GM11168 (cell line): Measurements from ENCODE around the gene RCL1.

Source experiments
- in situ Hi-C: fragments of 300-500 bp; cut with MboI; formaldehyde crosslinking; loops from one replicate; pipeline ENCODE4 v1.12.0; 2022; ENCODE audit warnings: low sequenced_read_pairs; ENCODE audit not compliant: unreplicated experiment

RCL1 gene

DNA sequence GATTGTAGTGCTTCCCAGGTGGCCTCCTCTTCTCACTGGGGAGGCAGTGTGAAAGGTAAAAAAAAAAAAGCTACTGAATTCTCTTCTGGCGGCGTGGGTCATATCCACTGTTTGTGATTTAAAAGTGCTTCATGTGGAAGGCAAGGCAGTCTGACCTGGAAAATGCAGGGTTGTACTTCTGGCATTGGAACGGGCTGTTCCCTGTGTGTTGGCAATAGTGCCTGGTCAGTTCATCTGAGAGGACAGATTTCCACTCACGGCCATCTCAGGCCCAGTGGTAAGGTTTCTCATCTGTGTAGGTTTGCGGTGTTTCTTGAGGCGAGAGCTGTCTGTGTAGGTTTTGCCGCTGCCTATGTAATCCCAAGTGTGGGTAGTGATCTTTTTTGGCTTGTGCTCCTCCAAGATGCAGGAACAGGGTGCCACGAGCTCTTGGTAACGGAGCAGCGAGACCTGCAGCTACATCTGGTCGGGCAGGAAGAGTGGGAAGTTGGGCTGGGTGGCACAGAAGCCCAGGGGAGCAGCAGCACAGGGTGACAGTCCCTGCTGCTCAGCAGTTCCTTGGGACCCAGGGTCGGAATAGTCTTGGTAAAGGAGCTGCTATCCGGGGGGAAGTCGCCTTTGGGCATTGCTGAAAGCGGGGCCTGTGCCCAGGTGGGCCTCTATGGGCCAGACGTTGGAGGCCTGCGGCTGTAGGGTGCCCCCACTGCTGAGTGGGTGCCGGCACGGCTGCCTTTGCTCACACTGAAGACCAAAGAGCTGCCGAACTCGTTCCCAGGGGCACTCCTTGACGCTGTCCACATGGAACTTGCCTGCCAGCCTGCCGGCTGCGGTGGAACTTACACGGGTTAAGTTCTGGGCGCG is 11.2 kb downstream of the RCL1 start:
- in situ Hi-C loops, result no loop called here

DNA sequence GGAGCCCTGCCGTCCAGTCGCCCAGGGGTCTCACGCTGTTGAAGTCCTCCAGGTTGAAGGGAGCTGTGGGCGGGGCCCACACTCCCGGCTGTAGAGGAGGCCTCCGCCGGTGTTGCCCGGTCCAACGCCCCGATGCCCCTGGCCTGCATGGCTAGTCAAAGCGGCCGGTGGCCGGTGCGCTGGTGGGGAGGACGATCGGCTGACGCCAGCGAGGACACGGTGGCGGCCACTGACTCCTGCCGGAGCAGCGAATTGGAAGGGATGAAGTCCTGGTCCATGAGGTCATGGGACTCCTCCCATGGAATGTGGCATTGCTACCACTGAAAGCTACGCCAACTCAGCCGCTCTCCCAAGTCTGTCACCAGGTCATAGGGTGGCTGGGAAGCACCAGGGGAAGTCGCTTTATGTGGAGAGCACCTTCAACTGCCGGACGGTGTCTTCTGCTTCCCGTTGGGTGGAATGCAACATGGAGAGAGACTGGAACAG is 11.8 kb downstream of the RCL1 start:
- in situ Hi-C loops, result no loop called here

DNA sequence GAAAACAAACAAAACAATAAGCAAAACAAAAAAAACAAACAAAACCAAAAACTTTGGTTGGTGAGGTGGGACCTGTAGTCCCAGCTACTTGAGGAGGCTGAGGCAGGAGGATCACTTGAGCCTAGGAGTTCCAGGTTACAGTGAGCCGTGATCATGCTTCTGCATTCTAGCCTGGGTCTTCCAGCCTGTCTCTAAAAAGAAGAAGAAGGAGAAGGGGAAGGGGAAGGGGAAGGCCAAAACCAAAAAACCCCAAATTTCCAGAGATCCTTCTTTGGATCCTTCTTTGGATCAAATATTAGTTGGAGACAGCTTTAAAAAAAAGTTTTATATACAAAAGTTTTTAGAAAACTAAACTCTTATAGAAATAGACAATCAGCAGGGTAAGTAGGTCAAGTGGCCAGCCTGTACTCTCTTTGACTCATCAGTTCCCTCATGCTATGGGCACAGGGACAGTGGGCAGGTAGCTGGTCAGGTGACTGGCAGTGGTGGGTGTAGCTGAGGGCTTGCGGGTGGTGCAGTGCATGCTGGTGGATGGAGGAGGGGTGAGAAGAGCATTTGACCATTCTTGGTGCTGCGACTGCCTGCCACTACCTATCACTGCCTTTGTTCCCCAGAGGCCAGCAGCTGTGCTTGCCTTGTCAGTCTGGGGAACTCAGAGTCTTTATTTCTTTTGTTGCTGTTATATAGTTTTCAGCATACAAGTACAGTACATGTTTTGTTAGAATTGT is 12.6 kb downstream of the RCL1 start:
- in situ Hi-C loops, result no loop called here

DNA sequence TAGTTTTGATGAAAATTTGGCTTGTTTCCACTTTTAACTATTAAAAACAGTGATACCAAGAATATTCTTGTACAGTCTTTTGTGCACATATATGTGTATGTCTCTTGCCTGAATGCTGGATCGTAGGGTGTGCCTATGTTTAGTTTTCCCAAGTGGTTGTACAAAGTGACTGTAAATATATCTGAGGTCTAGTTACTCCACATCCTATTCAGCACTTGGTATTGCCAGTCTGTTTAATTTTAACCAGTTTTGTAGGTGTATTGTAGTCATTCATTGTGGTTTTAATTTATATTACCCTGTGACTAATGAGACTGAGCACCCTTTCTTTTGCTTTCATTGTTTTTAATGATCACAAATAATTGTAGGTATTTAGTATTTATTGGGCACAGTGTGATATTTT is 17.8 kb downstream of the RCL1 start:
- in situ Hi-C loops, result no loop called here

DNA sequence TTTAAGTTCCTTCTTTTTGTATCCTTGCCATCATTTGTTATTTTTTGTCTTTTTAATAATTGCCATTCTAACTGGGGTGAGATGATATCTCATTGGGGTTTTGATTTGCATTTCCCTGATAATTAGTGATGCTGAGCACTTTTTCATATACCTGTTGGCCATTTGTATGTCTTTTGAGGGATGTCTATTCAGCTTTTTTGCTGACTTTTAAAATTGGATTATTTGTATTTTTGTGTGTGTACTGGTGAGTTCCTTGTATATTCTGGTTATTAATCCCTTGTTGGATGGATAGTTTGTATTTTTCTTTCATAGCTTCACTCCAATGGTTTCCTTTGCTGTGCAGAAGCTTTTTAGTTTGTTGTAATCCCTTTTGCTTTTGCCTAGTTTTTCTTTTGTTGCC is 19.1 kb downstream of the RCL1 start:
- in situ Hi-C loops, result no loop called here

DNA sequence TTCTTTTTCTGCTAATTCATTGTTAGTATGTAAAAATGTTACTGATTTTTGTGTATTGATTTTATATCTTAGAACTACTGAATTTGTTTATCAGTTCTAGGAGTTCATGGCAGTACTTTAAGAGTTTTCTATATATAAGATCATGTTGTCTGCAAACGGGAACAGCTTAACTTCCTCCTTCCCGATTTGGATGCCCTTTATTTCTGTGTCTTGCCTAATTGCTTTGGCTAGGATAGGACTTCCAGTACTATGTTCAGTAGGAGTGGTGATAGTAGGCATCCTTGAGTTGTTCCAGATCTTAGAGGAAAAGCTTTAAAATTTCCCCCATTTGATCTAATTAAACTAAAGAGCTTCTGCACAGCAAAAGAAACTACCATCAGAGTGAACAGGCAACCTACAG is 20.1 kb downstream of the RCL1 start:
- in situ Hi-C loops, result no loop called here

DNA sequence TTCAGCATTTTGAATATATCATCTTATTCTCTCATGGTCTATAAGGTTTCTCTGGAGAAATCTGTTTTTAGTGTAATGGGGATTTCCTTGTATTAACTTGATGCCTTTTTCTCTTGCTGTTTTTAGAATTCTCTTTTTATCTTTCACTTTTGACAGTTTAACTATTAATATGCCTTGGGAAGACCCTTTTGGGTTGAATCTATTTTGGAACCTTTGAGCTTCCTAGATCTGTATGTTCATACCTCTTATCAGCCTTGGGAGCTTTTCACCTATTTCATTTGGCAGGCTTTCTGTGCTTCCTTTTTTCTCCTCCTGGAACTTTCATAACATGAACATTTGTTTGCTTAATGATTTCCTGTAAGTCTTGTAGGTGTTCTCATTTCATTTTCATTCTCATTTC is 22.2 kb downstream of the RCL1 start:
- in situ Hi-C loops, result no loop called here

DNA sequence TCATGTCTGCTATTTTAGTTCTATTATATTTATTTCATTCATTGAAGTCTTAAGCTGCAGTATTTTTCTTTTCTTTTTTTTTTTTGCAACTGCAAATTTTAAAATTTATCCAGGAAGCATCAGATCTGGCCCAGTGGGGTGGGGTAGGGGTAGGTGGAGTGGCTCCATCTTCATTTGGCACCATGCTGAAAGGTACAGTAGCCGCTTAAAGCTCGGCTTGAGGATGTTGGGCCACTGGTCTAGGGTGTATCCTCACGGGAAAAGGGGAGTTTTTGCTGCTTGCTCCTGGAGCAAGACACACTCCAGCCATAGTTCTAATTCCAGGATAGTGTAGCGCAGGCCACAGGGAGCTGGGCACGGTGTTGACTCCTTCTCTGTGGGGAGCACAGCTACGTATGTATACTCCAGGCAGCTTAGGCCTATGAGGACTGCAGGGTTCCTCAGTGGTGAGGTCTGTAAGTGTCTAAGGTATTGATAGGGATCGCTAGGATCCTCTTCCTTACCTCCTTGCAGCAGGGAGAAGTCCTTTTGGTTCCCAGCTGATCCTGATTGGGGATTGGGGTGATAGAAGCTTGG is 22.7 kb downstream of the RCL1 start:
- in situ Hi-C loops, result no loop called here

DNA sequence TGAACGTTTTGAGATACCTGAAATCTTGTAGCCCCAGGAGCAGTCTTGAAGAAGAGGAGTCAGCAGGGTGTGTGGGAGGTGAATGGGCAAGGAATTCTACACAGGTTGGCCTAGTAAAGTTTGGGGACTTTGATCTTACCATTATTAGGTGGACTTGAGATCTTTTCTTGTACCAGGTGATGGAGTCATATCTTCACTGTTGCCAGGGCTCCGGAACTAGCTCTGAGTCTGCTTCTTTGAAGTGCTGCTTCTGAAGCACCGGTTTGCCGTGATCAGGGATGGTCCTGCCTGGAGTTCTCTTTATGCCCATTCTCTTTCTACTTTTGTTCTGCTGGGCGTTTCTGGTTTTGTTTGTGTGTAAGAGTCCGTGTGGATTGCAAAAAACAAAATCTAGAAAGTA is 27.4 kb downstream of the RCL1 start:
- in situ Hi-C loops, result no loop called here

DNA sequence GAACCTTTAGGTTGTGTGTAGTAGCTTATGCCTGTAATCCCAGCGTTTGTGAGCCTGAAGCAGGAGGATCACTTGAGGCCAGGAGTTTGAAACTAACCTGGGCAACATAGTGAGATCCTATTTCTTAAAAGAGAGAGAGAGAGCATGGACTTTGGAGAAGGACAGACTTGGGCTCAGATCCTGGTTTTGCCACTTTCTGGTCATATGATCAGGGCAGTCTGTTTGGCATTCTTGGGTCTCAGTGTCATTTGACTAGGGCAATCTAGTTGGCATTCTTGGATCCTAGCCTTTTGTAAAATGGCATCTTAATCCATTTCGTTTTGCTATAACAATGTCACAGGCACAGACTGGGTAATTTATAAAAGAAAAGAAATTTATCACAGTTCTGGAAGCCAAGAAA is 28.4 kb downstream of the RCL1 start:
- in situ Hi-C loops, result no loop called here

DNA sequence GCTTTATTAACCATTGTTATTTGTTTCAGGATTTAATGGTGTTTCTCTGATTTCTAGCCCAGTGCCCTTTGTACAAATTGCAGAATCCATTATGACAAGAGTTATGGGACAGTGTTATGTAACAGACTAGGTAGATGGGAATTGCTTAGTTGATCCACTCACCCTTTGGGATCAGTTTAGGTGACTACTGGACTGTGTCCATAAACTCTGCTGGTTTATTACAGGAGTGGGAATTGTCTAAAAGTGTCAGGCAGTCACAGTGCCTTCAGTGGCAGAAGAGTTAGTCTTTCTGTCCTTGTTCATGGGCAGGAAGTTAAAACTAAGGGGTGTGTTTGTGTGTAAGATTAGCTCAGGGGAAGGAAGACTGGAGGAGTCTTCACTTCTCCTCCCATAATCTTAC is 29.3 kb downstream of the RCL1 start:
- in situ Hi-C loops, result no loop called here

DNA sequence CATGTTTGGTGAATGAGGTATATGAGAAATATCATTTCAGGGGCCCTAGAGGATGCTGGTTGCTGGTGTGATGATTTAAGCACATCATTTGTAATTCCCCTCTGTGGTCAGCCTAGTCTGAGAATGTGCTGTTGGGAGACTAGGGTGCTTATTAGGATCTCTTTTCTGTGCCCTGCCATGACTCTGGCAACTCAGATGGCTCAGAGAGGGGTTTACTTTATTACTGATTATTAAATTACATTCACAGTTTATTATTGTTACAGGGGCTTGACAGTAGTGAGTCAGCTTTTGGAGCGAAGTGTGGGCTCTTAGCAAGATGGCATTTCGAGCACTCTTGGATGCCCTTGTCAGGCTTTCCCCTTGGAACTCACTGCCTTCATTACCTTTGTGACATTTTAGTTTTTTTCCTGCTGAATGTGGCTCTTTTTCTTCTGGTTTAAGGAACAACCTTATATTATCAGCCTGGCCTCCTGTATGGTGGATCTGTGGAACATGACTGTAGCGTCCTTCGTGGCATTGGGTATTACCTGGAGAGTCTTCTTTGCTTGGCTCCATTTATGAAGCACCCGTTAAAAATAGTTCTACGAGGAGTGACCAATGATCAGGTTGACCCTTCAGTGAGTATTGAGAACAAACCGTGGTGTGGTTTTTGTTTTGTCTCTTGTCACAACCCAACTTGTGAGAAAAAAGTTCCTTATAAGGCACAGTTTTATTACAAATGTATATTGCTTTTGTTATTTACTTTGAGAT is 33.8 kb downstream of the RCL1 start:
- in situ Hi-C loops, result no loop called here

DNA sequence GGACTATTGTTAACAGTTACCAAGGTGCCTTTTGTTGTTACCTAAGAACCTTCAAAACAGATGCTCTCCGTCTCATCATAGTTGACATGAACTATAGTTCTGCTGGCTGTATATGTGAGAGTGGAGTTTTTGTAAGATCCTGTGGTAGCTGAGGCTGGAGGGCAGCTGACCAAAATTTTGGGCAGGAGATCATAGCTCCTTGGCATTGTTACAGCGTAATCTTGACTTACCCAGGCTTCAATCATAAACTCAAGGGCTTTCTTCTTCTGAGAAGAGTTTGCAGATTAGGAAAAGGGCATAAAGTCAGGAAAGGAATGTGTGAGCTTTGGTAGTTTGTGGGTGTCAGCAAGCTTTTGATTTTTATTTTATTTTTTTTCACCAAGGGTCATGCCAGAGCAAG is 34.5 kb downstream of the RCL1 start:
- in situ Hi-C loops, result no loop called here

DNA sequence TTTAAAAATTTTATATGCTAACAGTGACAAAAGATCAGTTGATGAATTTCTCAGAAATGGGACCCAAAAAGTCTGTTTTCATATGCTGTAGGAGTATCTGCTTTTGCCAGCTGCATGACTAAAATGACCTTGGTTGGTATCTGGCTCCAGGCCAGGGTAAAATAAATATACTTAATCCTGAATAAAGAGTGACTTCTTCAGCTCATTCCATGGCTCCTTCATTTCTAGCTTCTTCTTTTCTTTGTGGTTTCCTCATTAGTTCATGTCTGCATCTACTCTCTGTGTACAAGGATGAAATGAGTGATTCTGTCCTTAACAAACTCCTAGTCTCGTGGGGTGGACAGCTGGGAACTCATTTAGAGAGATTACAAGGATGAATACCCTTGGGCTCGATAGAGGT is 36.0 kb downstream of the RCL1 start:
- in situ Hi-C loops, result no loop called here

DNA sequence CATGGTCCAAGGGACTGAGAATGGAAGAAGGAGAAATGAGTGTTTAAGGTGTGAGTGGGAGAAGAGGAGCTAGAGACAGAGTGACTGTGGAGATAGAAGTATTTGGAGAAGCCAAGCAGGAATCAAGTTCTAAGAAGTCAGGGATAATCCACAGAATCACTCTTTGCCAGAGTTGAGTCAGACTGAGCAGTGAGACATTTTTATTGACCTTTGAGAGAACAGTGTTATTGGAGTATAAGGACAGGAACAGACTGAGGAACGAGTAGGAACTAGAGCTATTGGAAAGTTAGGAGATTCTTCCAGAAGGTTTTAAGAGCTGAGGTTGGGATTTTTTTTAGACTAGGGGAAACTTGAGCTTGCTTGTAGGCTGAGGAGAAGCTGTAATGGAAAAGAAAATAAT is 37.2 kb downstream of the RCL1 start:
- in situ Hi-C loops, result no loop called here

DNA sequence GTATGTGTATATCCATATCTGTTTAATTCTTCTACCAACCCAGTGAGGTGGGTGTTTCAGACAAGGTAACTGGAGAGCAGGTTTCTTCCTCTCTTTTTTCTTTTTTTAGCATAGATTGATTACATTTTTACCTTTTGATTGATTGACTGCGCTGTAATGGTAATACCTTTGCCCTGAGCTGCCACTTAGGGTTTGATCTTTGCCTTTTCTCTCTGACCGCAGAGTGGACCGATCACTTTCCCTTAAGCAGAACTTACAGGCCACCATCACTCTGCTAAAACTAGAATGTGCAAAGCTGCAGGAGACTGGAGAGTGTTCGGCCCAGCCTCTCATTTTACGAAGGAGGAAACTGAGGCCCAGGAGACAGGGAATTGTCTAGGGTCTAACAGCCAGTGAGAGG is 38.0 kb downstream of the RCL1 start:
- in situ Hi-C loops, result no loop called here

DNA sequence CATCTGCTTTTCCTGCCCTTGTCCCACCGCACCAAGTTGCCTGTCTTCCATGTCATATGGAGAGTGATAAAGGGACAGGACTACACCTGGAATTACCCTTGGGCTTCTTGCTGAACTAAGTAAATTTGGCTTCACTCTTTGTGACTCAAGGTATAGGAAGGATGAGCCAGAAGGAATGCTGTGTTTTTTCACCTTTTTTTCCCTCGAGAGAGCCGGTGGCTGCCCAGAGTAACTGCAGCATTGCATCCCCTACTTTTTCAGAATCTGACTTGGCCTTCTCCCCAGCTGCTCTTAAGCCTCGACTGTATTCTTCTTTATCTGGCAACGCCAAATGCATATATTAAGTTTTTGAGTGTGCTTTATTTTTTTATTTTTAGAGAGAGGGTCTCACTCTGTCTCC is 38.4 kb downstream of the RCL1 start:
- in situ Hi-C loops, result no loop called here

DNA sequence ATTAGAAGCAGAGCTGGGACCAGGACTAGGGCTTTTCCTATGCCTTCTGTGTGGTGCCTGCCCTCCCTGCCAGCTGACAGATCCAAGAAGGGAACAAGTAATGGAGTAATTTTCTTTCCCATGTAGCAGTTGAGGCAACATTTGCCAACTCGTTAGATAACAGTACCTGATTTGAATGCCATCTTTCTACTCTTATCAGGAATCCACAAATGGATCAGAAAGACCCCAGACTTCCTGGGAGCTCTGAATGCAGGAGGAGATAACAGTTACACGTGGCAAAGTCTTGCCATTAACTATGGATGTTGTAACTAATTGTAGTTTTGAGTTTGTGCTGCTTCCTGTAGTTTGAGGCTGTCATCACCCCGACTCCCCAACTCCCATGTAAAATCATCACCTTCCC is 39.2 kb downstream of the RCL1 start:
- in situ Hi-C loops, result no loop called here

DNA sequence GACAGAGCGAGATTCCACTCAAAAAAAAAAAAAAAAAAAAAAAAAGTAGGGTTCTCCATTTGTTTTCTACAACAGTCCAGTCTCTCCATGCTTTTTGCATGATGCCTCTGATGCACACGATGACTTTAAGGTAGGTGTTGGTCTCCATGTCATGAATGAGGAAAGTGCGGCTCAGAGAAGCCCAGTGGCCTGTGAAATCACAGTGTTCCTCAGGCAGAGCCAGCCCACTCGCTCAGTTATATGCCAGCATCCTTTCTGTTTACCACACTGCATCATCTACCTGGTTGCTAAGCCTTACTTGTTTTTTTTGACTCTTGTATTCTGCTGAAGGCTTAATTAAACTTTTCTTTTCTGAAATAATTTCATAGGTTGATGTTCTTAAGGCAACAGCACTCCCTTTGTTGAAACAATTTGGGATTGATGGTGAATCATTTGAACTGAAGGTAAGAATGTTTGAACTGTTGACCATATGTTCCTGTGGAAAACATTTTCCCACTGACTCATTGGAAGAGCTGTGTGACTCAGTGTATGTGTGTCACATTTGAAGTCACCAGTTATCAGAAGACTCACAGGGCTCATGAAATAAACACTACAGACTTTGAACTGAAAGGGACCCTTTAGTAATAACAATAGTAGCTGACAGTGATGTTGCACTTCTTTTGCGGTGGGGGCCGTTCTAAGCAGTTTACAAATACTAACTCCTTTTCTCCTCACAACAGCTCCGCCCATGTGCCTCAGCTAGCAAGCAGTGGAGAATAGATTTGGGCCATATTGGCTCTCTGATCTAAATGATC is 40.2 kb downstream of the RCL1 start:
- in situ Hi-C loops, result no loop called here
